Measurements from ENCODE around the gene BCOR.

BCOR gene

DNA sequence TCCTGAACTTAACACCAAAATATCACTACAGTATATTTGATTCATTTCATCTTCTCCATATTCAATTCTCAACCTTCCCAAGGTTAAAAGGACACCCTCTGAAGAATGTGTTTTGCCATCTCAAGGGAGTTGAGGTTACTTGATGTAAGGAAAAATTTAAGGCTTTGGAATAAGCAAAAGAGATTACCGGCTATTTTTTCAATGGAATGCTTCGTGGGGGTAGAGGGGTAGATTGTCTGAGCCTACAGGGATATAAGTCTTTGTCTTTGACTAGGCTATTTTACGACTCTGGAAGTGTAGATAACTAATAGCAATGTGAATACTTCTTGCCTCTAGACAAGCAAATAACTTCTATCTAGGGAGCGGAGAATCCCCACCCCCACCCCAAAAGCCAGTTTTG is 78.2 kb downstream of the BCOR start:
- DNase-seq (ENCODE audit: low read depth): no peak

DNA sequence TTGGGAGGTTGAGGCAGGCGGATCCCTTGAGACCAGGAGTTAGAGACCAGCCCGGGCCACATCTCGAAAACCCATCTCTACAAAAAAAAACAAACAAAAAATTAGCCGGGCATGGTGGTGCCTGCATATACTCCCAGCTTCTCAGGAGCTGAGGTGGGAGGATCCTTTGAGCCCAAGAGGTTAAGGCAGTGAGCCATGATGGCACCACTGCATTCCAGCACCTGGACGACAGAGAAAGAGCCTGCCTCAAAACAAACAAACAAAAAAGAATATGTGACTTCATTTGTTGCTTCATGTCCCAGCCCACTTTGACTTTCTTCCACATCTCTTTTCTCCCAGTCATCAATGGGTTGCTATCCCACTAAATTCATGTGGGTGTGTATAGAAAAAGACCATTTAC is 79.7 kb downstream of the BCOR start:
- DNase-seq (ENCODE audit: low read depth): no peak

DNA sequence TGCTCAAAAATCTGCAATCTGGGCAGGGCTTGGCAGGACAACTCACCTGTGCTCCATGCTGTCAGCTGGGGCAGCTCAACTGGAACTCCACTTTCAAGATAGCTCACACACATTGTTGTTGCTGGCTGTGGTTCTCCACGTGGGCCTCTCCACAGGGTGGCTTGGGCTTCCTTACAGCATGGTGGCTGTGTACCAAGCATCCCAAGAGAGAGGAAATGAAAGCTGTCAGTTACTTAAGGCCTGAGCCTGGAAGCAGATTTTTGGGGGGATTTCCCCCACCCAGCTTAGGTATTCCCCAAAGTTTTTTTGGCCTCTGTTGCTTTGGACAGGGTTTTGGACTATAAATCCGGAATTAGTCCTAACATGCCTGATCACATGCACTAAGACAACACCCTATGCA is 81.0 kb downstream of the BCOR start:
- DNase-seq (ENCODE audit: low read depth): no peak

DNA sequence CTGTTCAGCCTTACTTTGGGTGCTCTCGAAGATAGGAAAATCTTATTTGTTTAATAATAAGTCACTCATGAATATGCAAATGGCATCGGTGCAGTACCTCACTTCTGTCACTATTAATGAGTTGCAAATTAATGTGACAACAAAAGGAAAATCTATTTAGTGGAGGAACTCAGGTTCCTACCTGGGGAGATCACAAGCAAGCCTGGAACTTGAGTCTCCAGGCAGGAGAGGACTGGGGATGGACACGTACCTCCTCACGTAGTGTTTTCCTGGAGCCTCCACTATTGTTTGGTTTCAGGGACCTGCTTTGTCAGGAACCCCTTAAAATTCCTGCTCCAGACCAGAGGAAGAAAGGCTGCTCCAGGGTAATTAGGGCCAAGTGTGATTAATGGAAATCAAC is 82.1 kb downstream of the BCOR start:
- no peak for DNase-seq (ENCODE audit: low read depth)

DNA sequence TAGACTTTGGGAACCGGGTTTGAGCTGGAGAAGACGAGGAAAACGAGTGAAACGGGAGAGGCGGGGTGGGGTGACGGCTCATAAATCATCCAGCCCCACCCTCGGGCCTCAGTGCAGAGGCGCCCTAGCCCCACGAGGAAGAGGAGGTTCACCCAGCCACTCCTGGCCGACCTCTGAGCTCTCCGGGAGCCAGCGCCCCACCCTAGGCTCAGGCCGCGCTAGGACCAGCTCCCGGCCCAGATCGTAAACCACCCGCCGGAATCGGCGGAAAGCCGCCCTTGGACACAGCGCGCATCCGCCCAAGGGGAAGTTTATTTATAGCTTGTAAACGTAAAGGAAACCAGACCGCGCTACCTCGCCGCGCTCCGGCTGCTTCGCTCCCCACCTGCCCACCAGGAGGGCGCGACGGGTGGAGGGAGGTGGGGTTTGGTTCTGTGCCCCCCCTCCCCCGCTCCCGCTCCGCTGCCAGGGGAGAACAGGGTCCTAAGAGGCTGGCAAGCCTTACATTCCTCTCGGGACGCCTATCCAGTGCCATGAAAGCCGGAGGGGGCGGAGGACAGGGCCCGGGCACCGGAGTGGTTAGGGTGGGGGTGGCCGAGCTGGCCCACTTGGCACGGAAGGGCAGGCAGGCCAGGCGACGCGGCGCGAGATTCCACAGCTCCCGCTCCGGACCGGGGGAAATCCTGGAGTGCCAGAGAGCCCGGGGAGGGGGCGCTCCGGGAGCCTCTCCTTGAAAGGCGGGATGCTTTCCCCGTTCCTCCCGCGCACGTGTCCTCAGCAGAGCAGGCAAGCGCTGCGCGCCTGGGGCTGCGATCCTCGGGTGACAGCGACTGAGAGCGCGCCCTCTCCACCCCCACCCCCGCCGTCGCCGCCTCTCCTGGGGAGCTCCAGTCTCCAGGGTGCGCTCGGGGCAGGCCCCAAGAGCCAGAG is 84.2 kb downstream of the BCOR start:
- DNase-seq (ENCODE audit: low read depth): no peak

DNA sequence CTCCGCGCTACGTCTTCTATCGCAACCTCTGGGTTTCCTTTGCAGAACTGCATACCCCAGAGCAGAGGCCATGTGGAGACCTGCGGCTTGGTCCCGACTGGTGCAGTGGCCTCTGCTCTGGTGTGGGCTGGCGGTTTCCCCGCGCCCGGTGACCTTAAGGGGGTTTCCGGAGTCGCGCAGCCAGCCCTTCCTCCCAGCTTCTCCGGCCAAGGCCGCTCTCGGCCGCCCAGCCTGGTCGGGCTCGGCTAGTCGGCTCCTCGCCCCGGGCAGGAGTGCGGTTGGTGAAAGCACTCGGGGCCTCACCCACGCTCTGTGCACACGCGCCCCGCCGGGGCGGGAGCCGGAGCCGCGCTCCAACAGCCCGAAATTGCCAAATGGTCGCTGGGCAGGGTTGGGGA is 84.9 kb downstream of the BCOR start:
- DNase-seq (ENCODE audit: low read depth): no peak

DNA sequence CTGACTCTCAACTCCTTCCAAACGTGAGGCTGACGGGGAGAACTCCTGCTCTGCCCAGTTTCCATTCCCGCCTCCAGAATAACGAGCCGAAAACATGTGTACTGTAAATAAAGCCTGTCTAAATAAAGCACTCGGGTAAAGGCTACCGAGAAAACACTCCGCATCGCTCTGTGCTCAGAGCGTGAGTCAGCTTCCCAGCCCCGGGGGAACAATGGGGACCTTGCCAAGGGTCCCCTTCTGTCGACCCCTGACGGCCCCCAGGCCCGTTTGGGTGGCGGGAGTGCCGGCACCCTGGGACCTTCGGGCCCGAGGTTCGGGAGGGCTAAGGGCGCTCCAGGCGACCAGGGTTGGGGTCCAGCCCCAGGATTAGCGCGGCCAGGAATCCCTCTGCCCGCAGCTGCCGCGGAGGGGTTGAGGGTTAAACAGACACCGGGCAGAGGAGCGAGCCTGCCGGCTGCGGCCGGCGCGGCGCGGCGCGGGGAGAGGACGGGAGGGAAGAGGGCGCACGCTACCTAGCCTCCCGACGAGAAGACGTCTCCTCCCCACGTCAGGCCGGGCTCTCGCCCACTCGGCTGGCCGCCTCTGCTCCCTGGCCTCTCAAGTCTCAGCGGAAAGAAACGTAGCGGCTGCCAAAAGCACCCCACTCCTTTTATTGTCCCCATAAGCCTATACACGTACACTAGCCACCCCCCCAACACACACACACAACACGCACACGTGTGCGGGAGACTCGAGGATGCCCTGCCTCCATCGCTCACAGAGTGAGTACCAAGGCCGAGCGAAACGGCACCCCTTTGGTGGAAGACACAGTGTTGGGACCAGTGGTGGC is 85.5 kb downstream of the BCOR start:
- DNase-seq (ENCODE audit: low read depth): no peak

DNA sequence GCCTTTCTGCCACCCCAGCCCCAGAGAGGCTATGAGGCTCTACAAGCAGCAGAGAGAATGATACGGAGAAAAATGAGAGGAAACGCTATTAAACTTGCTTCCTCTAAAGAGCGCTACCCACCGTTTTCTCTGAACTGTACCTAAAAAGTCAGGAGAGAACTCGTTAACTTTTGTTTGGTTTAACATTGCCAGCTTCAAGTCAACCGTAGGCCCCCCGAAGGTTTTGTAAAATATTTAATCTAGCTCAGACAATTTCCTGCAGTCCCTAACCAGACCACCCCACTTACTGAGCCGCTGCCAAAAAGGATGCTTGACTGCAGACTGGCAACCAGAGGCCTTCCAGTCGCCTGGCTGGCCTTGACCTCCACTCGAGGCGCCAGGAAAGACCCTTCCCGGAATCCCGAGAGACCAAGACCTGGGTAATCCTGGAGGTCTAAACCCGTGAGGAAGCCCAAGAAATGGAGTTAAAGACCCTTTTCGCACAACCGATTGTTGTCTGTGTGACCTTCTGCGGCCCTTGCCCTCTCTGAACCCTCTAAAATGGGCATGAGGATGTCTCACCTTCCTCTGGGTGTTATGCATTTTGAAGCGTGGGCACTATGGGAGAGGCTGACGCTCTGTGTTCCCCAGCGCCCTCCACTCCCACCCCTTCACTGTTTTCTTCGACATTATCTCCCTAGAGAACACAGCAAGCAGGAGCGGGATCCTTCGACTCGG is 86.3 kb downstream of the BCOR start:
- DNase-seq (ENCODE audit: low read depth): no peak

DNA sequence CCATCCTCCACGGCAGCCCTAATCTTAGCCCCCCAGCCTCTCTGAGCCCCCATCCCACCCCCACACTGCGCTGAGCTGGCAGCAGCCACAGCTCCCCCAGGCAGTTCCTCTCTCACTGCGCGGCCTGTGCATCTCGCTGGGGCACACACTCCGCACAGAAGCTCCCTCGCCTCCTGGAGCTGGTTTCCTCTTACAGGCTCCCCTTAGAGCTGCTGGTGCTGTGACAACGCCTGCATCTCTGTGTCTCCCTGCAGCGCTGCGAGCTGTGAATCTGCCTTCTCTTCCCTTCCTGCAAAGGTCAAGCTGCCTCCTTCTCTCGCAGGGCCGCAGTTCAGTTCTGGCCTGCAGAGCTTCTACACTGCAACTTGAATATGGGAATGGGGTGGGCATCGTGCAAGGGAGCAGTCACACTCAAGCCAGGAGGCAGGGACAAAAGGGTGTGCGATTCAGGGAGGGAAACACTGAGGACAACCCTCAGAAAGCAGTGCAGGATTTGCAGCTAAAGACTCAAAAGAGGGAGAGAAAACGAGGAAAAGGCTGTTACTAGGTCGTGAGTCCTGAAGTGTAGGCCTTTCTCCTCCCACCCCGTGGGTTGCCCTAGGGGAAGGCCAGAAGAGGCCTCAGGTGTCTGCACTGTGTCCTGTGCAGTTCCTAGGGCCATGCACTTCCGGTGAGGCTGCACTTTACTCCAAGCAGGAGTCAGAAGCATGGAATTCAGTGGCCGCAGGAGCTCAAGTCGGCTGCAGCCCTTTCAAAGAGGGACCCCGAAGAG is 87.0 kb downstream of the BCOR start:
- no peak for DNase-seq (ENCODE audit: low read depth)

DNA sequence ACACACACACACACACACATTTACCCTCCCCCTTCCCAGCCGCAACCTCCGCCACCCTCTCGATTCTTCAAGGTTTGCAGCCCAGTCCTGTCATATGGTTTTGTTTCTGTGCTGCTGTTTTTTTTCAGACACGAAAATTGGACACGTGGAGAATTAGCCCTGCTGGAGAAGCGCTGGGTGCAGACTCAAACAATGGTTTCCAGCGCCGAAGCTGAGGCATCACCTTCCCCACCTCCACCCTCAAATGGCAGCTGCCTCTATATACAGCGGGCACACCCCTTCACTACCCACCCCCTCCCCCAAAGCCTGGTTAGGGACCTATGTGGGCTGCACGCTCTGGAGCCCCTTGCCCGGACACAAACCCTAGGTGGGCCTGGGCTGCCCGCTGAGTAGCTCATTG is 87.9 kb downstream of the BCOR start:
- DNase-seq (ENCODE audit: low read depth): no peak

DNA sequence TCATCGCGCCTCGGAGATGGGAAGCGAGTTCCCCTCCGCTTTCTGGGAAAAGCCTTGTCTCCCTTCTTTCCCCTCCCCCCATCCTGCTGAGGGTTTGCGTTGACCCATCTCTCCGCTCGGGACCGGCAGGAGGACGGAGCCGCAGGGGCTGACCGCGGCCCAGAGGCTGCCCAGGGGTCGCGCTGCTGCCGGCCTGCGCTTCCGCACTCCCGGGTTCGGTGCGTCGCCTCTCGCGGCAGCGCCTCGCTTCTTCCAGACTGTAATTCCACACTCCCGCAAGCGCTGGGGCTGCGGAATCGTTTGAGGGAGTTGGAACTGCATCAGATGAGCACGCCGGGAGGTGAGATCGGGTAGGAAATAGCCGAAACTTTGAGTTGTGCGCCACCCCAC is 88.3 kb downstream of the BCOR start:
- no peak for DNase-seq (ENCODE audit: low read depth)

DNA sequence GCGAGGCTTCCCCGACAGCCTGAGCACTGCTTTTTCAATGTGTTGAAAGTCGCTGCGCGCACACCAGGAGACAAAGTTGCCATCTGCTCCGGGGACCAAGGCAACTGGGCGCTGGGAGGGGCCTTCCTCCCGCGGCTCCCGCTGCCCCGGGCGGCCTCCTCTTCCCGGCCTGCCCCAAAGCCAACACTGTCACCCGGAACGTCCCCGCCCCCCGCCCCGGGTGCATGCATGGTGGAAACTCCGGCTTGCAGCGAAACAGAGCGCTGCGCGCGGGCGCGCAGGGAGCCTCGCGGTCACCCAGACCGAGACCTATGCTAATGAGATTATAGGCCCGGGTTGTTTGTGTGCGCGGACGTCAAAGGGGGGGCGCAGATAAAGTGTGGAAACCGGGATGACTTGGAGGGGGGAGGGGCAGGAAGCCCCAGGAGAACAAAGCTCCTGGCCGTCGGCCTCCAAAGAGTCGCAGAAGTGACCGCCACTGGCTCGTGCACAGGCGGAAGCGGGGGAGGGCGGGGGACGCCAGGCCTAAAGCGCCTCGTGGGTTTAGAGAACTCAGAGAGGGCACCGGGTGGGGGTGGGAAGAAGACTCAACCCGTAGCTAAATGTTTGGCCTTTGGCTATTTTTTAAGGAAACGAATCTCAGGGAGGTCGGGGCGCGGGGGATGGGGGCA is 88.8 kb downstream of the BCOR start:
- DNase-seq (ENCODE audit: low read depth): no peak

DNA sequence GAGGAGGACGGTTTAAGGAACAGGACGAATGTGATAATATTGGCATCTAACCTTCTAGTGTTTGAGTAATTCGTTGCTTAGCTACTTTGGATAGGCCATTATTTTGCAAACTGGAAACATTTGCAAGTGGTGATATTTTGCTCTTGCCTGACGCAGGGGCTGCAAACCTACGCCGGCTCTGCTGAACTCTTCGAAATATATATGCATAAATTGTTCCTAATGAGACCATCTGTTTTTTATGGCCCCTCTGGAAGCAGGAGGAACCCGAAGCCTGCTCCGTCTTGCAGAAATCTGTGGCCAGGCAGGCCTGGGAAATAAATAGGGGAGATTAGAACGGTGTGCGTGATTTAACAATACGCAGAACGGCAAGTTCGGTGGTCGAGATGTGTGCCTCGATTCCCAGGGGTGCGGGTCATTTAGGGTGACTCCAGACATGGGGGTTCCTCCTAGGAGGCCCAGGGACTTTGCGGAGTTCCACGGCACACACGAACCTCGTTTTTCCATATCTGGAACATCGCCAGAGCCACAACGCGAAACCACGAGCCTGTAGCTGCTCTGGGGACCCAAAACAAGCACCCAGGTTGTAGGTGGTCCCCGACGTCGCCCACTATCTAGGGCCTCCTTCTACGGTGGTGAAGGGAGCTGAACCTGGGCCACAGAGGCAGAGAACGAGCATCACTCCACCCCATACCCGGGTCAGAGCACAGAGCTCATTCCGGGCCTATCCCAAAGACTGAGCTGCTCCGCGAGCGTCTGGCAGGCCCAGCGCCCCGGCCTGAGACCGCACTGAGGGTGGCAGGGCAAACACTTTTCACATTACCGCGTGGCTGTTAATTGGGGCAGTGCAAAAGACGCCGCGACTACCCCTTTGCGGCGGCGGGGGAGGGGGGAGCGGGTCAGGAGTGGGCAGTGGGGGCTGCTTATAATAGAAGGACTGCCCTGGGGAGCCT is 89.7 kb downstream of the BCOR start:
- no peak for DNase-seq (ENCODE audit: low read depth)

DNA sequence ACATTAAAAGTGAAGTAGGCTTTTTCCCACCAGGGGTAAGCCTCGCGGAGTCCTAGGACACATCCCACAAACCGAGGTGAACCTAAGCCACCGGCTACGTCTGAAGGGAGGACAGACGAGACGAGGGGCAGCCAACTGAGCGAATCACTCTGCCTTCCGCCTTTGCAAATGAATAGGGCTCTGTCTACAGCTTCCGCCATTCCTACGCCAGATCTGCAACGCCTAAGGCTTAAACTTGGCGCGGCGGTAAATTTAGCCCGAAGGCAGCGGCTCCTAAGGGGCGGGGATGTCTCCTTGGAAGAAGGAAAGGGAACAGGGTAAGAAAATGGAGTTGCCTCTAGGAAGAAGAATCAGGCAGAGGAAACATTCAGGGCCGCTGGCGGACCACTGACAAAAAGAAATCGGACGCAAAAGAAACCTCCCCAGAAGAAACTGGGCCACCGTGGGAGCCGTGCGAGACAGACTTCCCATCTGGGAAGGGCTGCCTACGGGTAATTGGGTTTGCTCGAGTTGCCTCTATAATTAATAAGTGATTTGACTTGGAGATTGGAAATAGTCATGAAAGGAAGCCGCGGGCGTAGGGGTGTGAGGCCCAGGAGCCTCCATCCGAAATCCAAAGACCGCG is 90.5 kb downstream of the BCOR start:
- DNase-seq (ENCODE audit: low read depth): no peak

DNA sequence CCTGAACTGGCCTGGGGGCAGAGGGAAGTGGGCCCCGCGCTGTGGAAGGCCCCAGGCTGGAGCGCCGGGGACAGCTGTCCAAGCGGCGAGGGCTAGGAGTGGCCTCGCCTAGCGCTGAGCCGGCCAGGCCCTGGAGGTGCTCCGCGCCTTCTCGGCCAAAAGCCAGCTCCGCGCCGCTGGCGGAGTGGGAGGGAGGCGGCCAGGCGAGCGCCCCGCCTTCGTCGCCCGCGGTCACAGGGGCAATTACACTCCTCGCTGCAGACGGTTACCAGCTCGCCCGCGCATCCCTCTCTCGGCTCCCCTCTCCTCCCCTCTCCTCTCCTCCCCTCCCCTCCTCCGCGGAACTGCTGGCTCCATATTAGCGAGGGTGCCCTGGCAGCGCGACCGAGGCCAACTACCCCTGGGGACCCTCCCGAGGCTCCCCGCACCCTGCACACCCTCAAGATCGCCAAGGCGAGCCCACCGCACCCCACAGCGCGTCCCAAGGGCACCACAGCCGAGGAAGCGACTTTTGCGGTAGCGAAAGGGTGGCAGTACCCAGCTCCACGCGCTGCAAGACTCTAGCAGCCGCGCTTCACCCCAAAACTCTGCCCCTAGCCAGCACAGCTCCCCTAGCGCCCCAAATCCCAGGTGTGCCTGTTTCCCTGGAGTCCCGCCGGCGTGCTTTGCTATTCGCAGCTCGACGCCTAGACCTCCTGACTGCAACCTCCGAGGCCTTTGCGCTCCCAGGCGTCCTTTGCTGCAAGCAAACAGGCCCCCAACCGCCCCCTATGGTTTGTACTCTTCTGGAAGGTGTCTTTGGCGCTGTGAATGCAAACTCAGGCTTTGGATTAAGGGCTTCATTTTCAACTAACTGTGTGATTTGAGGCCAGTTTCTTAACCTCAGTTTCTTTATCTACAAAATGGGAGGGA is 91.4 kb downstream of the BCOR start:
- no peak for DNase-seq (ENCODE audit: low read depth)

DNA sequence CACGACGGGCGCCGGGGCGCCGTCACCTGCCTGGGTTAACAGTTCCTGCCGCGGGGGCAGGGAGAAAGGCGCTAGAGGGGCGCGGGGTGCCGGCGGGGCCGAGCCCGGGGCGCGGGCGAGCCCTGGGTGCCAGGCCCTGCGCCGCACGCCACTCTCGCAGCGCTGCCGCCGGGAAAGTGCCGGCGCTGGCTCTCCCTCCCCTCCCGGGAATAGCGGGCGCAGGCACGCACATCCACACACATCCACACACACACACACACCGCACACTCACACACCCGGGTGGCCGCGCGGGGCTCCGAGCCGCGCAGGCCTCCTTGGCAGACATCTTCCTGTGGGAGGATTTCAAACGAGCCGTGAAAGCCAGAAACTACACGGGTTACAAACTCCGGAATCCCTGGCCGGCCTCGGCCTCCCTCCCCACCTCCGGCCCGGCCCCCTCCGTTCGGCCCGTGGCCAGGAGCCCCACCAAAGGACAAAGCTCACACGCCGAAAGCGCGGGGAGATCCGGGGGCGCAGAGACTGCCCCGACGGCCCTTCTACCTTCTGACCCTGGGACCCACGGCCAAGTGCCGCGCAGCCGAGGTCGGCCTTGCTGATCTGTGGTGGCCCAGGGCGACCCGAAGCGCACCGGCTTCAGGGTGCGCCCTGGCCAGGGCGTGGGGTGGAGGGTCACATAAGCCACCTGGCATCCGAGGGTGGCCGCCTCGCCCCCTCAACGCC is 92.3 kb downstream of the BCOR start:
- no peak for DNase-seq (ENCODE audit: low read depth)

DNA sequence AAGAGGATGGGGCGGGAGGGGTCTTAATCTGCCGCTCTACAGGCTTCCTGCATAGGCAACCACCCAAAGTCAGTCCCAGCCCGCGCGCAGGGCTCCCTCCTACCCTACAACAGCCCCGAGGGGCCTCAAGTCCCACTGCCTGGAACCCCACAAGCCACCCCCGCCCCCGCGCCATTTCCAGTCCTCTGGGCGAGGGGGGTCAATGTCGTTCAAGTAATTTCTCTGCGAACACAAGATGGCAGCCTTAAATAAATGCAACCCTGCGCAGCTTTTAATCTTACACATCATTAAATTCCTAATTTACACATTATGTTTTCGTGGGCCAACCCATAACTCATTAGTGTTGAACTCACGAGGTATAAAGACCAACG is 92.9 kb downstream of the BCOR start:
- no peak for DNase-seq (ENCODE audit: low read depth)

DNA sequence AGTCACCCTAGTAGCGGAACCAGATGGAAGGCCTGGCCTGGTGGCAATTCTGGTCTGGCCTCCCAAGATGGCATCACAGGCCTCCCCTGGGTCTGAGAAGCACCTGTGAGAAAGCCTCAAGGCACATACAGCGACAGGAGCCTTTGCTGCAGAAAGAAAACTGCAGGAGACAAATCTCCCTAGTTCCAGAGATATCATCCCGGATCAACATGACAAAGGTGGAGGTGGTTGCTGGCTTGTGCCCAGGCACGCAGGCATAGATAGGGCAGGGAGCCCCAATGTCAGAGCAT is 93.6 kb downstream of the BCOR start:
- no peak for DNase-seq (ENCODE audit: low read depth)
